Measurements from ENCODE around the gene SLC26A2.

GRCh38 chr5:149936700-149937091 lies 23.9 kb upstream of the SLC26A2 start:
- TF ChIP-seq CTCF (conservative IDR thresholded peaks at IDR 0.05 in 1 of 2, IDR thresholded peaks at IDR 0.05 in 1 of 2; ENCODE audit: extremely low read depth in 1 of 2, insufficient read depth in 1 of 2, low read depth in 1 of 2, low read length in 2 of 2) (no peak), EZH2 (IDR thresholded peaks at IDR 0.05; ENCODE audit: borderline replicate concordance, low read length) (no peak)
